ENCODE measurements around the gene C16orf54. TPM values are rescaled to one million over a fixed set of nuclear protein-coding genes. Genes with fewer than 3 reads are reported as not detected.
"Not testable (repeated sequence)": the region's sequence is repeated elsewhere in the genome, so short reads cannot be mapped to it uniquely, and the experiment has no call there.

Gene C16orf54
- polyA plus RNA-seq, 3 donors: 0.14 to 0.29 (median 0.26) TPM

DNA sequence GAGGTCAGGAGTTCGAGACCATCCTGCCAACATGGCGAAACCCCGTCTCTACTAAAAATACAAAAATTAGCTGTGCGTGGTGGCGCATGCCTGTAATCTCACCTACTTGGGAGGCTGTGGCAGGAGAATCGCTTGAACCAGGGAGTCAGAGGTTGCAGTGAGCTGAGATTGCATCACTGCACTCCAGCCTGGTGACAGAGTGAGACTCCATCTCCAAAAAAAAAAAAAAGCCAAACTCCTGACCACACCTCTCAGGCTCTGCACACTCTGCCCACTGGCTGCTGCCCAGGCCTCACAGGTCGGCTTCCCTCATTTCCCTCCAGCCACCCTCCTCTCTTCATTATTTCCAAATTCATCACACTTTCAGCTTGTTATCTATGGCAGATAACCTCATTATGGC is 26.5 kb upstream of the C16orf54 start:
- not testable (repeated sequence) for DNase-seq (ENCODE audit: extremely low read depth in 1 of 11, low read depth in 9 of 11, low spot score in 4 of 11)

DNA sequence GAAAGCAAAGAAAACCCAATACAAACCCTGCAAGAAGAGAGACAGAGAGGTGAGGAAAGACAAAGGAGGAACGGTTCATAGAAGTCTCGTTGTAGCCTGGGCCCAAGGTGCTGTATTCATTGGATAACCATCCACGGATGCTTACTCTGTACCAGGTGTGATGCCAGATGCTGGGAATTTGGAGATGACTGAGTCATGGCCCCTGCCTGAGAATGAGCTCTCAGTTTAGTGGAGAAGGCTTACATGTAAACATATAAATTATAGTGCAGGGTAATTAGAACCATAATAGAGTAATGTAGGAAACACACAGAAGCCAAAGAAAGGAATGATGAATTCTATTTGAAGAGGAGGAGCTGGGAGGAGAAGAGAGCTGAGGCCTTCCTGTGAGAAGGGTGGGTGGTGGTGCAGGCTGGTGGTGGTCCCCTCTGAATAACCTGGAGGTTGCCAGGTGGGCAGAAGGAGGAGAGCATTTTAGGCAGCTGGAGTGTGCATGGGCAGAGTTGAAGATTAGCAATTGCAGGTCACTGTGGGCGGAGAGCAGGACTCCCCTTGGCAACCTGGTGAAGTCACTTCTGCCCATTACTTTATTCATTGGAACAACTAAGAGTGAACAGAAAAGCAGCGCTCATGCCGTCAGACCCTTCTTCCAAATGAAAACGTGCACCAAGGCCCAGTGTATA is 24.6 kb upstream of the C16orf54 start:
- no peak for DNase-seq (ENCODE audit: extremely low read depth in 1 of 11, low read depth in 9 of 11, low spot score in 4 of 11)

DNA sequence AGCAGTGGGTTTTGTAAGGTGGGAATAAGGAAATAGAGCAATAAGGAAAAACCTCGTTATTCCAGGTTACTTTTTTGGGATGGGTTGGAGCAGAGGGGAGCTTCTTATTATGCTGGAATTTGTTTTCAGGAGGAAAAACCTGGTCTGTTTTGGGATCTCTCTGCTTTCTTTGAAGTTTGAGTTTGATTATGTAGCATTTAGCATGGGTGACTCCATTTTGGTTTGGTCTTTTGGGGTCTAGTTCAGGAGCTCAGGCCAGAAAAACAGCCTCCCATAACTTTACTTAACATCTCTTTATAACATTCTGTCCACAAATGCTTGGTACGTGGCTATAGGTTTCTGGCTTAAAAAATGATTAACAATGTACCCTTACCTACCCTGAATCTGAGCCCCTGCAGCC is 23.7 kb upstream of the C16orf54 start:
- no peak for DNase-seq (ENCODE audit: extremely low read depth in 1 of 11, low read depth in 9 of 11, low spot score in 4 of 11)

DNA sequence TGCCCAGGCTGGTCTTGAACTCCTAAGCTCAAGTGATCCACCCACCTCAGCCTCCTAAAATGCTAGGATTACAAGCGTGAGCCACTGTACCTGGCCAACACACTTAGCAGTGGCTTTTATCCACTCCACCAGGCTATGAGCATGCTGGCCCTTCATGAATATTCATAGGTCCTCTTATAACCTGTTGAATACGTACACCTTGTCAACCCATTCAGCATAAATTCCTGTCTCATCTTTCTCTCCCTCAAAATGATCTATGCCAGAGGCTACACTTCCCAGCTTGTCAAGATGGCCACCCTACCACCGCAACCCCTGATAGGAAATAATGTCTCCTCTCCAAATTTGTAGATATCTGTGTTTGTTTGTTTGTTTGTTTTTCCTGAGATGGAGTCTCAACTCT is 21.3 kb upstream of the C16orf54 start:
- no peak for DNase-seq (ENCODE audit: extremely low read depth in 1 of 11, low read depth in 9 of 11, low spot score in 4 of 11)

DNA sequence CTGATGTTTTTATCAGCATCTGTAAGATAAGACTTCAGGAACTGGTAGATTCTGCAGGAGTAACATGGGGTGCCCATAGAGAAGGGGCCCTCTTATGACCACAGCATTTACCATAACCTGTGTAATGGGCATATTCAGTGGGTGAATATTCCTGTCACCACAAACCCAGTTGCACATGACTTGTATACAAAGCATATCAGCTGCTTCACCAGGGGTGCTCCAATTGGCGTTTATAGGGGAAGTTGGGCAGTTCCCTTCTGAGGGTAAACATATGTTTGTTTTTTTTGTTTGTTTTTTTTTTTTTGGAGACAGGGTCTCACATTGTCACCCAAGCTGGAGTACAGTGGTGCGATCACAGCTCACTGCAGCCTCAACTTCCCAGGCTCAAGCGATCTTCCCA is 20.8 kb upstream of the C16orf54 start:
- no peak for DNase-seq (ENCODE audit: extremely low read depth in 1 of 11, low read depth in 9 of 11, low spot score in 4 of 11)

DNA sequence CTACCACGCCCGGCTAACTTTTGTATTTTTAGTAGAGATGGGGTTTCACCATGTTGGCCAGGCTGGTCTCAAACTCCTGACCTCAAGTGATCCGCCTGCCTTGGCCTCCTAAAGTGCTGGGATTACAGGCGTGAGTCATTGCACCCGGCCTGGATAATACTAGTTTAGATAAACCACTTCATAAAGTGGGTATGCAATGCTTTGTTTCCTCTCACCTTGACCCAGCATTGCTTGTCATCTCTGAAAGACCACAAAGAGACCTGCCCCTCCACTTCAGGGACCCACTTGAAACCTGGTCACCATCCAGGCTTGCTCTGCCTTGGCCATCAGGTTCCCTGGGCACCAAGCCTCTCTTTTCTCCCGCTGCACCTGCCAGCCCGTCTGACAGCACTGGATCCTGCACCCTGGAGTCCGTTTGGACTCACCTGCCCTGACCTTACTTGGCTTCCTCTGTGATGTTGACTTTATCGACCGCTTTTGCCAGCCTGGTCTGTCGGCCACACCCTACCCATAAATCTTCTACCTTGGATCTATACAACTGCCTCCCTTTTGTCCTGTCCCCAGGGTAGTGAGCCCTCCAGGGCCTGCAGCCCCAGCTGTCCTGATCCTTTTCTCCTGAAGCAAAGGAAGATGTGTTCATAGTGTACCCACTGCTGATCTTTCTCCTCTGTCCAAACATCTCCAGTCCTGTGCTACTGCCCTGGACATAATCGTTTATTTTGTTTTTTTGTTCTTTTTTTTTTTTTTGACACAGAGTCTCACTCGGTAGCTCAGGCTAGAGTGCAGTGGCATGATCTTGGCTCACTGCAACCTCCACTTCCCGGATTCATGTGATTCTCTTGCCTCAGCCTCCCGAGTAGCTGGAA is 19.6 kb upstream of the C16orf54 start:
- DNase-seq (ENCODE audit: extremely low read depth in 1 of 11, low read depth in 9 of 11, low spot score in 4 of 11): no peak

DNA sequence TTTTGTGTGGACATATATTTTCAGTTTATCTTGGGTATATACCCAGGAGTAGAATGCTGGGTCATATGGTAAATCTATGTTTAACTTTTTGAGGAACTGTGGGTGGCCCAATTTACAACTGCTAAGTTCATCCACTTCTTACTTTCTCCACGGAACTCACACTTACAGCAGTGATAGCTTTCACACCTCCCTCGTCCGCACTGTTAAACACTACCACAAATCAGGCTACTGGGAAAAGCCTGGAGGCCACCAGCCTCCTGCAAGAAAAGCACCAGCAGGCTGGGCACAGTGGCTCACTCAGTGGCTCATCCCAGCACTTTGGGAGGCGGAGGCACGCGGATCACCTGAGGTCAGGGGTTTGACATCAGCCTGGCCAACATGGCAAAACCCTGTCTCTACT is 17.5 kb upstream of the C16orf54 start:
- DNase-seq (ENCODE audit: extremely low read depth in 1 of 11, low read depth in 9 of 11, low spot score in 4 of 11): no peak

DNA sequence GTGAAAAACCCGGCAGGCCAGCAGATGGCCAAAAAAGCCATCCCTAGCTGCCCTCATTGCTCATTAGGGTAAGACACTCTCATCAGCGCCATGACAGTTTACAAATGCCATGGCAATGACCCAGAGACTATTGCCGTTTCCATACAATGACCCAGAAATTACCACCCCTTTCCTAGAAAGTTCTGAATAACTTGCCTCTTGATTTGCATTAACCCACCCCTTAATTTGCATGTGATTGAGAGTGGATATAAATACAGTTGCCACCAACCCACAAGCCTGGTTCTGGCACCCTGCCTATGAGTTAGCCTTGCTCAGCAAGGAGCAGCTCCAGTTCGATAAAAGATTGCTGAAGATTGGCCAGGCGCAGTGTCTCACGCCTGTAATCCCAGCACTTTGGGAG is 16.1 kb upstream of the C16orf54 start:
- DNase-seq (ENCODE audit: extremely low read depth in 1 of 11, low read depth in 9 of 11, low spot score in 4 of 11): no peak

DNA sequence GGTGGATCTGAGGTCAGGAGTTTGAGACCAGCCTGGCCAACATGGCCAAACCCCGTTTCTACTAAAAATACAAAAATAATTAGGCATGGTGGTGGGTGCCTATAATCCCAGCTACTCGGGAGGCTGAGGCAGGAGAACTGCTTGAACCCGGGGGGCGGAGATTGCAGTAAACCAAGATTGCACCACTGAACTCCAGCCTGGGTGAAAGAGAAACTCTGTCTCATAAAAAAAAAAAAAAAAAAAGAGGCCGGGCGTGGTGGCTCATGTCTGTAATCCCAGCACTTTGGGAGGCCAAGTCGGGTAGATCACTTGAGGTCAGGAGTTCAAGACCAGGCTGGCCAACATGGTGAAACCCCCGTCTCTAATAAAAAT is 15.5 kb upstream of the C16orf54 start:
- DNase-seq (ENCODE audit: extremely low read depth in 1 of 11, low read depth in 9 of 11, low spot score in 4 of 11): not testable (repeated sequence)

DNA sequence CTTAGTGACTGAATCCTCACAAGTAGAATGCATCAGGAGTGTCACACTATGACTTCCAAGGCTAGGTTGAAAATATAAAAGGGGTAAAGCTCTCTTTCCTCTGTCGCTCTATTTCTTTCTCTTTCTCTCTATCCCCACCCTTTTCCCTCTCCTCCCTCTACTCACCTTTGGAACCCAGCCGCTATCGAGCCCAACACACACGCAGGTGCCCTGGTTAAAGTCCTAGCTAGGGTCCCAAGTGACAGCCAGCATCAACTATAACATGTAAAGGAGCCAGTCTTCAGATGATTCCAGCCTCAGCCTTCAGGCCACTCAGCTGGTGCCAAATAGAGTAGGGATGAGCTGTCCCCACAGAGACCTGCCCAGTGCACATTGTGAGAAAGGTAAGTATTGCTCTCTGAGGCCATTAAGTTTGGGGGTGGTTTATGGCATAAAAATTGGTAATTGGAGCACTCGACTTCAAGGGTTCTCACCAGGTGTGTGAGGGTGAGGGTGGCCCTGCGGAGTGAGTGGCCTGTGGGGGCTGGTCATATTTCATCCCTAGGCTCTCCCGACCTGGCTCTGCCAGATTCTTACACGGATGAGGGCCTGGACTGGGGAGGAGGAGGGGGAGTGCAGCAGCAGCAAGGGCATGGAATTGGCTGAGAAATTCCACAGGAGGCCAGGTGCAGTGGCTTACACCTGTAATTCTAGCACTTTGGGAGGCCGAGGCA is 14.9 kb upstream of the C16orf54 start:
- peak in 4 of 11 donors; percentile 11 to 32 (median 18) for DNase-seq (ENCODE audit: extremely low read depth in 1 of 11, low read depth in 9 of 11, low spot score in 4 of 11)

DNA sequence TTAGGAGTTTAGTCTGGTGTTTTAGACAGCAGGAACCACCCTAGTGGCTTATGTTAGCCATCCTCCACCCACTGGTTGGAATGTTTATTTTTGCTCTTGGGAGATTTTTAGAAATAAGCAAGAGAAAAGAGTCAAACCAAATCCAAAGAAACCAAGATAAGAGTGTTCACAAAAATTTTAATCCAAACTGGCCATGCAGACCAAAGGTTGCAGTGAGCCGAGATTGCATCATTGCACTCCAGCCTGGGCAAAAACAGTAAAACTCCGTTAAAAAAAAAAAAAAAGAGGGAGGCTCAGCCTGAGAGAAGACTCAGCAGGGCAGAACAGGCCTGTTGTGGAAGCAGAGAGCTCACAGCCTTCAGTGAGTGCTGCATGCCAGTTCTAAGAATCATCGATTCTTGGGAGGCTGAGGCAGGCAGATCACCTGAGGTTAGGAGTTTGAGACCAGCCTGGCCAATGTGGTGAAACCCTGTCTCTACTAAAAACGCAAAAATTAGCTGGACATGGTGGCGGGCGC is 12.2 kb upstream of the C16orf54 start:
- DNase-seq (ENCODE audit: extremely low read depth in 1 of 11, low read depth in 9 of 11, low spot score in 4 of 11): no peak

DNA sequence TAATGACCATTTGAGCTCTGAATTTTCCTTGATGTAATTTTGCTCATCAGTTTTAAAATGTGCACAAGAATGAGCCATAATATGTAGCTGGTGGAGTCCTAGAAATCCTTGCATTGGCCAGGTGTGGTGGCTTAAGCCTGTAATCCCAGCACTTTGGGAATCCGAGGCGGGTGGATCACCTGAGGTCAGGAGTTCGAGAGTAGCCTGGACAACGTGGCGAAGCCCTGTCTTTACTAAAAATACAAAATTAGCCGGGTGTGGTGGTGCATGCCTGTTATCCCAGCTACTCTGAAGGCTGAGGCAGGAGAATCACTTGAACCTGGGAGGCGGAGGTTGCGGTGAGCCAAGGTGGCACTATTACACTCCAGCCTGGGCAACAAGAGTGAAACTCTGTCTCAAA is 11.3 kb upstream of the C16orf54 start:
- DNase-seq (ENCODE audit: extremely low read depth in 1 of 11, low read depth in 9 of 11, low spot score in 4 of 11): not testable (repeated sequence)

DNA sequence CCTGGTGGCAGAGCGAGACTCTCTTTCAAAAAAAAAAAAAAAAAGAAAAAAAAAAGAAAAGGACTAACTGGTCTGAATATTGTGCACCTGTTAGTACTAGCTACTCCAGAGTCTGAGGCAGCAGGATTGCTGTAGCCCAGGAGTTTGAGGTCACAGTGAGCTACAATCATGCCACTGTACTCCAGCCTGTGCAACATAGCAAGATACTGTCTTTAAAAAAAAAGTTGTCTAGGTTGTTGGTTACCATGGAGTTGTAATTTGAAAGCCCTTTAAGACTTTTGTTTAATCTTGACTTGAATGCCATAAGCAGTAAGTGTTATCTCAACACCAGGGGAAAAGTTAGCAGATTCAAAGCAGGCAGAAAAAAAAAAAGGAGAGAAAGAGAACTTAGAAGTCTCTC is 10.9 kb upstream of the C16orf54 start:
- DNase-seq (ENCODE audit: extremely low read depth in 1 of 11, low read depth in 9 of 11, low spot score in 4 of 11): no peak

DNA sequence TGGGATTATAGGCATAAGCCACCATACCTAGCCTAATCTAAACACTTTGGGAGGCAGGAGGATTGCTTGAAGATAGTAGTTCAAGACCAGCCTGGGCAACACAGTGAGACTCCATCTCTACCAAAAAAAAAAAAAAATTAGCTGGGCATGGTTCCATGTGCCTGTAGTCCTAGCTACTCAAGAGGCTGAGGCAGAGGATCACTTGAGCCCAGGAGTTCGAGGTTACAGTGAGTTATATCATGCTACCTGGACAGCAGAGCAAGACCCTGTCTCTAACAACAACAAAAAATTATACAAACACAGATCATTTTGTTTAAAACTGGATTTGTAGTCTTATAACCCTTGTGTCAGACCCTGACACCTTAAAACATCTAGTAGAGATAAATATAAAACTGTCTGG is 7.7 kb upstream of the C16orf54 start:
- DNase-seq (ENCODE audit: extremely low read depth in 1 of 11, low read depth in 9 of 11, low spot score in 4 of 11): no peak

DNA sequence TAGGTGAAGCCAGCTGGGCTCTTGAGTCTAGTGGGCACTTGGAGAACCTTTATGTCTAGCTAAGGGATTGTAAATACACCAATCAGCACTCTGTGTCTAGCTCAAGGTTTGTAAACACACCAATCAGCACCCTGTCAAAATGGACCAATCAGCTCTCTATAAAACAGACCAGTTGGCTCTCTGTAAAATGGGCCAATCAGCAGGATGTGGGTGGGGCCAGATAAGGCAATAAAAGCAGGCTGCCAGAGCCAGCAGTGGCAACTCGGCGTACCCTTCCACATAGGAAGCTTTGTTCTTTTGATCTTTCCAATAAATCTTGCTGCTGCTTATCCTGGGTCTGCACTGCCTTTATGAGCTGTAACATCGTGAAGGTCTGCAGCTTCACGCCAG is 3.0 kb upstream of the C16orf54 start:
- not testable (repeated sequence) for DNase-seq (ENCODE audit: extremely low read depth in 1 of 11, low read depth in 9 of 11, low spot score in 4 of 11)

DNA sequence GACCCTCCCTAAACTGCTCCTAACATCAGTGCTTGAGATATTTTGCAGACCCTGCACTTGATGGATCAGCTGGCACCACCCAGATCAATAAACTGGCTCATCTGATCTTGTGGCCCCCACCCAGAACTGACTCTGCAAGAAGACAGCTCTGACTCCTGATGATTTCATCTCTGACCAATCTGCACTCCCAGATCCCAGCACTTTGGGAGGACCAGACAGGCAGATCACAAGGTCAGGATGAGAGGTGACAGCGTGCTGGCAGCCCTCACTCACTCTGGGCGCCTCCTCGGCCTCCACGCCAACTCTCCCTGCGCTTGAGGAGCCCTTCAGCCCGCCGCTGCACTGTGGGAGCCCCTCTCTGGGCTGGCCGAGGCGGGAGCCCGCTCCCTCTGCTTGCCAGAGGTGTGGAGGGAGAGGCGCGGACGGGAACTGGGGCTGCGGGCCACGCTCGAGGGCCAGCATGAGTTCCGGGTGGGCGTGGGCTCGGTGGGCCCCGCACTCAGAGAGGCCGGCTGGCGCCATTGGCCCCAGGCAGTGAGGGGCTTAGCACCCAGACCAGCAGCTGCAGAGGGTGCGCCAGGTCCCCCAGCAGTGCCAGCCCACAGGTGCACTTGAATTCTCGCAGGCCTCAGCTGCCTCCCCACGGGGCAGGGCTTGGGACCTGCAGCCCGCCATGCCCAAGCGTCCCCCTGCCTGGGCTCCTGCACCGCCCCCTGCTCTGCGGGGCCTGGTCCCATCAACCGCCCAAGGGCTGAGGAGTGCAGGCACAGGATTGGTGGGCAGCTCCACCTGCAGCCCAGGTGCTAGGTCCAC is 2.4 kb upstream of the C16orf54 start:
- DNase-seq (ENCODE audit: extremely low read depth in 1 of 11, low read depth in 9 of 11, low spot score in 4 of 11): no peak

DNA sequence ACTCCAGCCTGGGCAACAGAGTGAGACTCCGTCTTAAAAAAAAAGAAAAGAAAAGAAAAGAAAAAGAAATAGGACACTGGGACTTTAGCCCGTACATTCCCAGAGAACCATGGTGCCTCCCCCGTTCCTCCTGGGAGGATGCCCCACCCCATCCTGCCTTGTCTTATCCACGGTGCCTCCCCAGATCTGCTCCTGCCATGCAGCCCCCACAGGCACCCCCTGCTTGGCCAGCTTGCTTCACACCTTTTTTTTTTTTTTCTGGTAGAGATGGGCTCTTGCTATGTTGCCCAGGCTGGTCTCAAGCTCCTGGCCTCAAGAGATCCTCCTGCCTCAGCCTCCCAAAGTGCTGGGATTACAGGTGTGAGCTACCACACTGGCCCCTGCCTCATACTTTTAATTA is 728 bp upstream of the C16orf54 start:
- not testable (repeated sequence) for DNase-seq (ENCODE audit: extremely low read depth in 1 of 11, low read depth in 9 of 11, low spot score in 4 of 11)

DNA sequence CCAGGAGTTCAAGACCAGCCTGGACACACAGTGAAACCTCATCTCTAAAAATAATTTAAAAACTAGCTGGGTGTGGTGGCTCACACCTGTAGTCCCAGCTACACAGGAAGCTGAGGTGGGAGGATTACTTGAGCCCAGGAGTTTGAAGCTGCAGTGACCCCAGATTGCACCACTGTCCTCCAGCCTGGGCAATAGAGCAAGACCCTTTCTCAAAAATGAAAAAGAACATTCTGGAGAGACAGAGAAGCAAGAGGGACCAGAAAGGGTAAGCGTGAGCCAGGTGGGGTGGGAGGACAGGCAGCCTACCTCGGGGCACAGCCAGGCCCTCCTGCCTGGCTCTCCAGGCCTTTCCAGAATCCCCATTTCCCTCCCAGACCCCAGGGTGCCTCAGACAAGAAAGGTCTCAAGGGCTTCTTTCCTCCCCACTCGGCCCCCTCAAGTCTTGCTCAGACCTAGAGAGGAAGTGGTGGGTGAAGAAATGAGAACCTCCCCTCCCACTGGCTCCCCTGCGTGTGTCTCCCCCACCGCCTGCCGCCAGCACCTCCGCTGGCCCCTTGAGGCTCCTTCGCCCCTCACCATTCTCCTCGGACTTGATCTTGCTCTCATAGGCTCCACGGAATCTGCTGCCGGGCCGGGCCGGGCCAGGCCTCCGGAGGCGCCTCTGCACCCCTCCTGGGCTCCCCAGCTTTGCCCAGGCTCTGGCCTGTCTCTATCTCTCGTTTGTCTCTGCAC is 503 bp downstream of the C16orf54 start:
- DNase-seq (ENCODE audit: extremely low read depth in 1 of 11, low read depth in 9 of 11, low spot score in 4 of 11): no peak

Measured in renal cortex interstitium (tissue), 11 donors.